ENCODE data around the gene PRRT4.

DNA sequence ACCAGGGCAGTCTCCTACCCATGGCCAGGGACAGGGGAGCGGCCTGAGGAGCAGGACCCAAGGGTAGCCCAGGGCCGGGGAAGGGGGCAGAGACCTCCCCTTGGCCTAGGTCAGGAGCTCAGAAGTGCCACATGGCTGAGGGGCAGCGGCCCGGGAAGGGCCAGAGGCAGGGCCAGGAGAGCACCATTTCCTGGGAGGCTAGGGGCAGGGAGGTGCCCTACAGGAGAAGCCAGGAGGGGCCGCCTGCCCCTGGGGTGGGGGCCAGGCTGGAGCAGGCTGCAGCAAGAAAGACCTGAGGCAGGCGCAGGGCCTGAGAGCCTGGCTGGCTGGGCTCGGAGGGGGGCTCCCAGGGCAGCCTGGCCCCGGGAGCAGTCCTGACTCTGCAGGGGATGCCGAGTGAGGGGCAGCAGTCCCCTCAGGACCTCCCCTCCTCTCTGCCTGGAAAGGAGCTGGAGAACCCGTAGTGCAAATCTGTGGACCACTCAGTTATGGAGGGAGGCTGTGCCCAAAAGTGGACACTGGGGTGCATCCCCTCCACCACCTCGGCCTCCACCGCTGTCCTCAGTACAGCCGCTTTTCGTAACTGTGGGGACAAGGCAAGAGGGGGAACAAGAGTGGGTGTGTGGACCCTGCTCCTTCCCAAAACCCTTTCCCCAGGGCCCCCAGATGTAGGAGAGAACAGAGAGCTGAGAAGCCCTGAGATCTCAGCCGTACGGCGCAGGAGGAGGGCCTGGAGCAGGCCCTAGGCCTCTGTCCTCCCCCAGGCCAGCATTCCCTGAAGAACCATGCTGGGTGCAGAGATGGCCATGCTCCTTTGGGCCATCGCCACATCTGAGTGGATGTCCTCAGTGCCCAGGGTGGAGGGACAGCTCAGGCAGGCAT is 31.2 kb upstream of the PRRT4 start:
- no peak for TF ChIP-seq YY1 (IDR thresholded peaks at IDR 0.05; ENCODE audit: insufficient read depth, insufficient read length)
- no peak for TF ChIP-seq SUZ12 (IDR thresholded peaks at IDR 0.05; ENCODE audit: extremely low read depth, insufficient read depth, insufficient read length)
- TF ChIP-seq ZNF274 (IDR thresholded peaks at IDR 0.05; ENCODE audit: low read depth, low read length): no peak

Measured in NT2/D1 (cell line).